HTR-8/SVneo (cell line): Measurements from ENCODE around the gene RABIF.

Experiments used
- DNase-seq: peaks from one replicate; pipeline ENCODE4 v3.0.0; 2011; ENCODE audit warnings: low spot score, mixed read lengths; ENCODE audit not compliant: insufficient read length
- FAIRE-seq: peaks from 2 replicates; lab custom pipeline; 2011; peaks lifted over from hg19 to GRCh38; lab: Jason Lieb, UNC

The RABIF gene

DNA sequence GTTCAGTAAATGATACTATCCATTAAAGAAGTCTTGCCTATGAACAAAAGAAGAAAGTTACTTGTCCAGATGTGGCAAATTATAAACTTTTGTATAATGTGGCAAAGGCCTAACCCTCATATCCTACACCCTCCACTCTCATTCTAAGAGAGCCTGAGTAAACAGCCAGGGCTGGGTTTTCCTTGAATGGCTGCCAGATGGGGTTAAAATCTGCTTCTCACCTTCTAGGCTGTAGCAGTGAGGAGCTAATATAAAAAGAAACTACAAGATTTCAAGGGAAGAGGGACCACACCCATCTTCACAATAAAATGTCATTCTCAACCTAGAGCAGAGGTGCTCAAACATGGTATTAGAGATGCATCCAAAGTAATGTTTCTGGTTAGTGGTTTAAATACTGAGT lies 8.9 kb downstream of the RABIF start:
- FAIRE-seq (no peak), DNase-seq (no peak)

DNA sequence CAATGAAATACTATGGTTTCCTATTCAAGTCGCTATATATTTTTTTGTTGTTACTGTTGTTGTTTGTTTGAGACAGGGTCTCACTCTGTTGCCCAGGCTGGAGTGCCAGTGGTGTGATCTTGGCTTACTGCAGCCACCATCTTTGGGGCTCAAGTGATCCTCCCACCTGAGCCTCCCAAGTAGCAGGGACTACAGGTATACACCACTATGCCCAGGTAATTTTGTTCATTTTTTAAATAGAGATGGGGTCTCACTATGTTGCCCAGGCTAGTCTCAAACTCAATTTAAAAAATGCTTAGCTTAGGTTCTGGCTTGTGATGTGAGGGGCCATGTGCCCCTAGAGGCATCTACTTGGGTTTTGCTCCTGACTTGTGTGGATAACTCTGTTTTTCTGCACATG lies 9.8 kb downstream of the RABIF start:
- DNase-seq (no peak), FAIRE-seq (no peak)

DNA sequence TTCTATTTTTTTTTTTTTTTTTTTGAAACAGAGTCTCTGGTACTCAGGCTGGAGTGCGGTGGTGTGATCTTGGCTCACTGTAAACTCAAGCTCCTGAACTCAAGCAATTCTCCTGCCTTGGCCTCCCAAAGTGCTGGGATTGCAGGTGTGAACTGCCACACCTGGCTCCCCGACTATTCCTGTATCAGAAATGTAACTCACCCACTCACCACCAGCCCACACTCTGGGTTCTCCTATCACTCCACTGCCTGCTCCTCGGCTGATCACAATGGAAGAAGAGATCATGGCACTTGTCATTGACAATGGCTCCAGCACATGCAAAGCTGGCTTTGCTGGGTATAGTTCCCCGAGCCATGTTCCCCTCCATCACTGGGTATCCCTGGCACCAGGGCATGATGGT lies 15.9 kb downstream of the RABIF start:
- FAIRE-seq (no peak), DNase-seq (no peak)

DNA sequence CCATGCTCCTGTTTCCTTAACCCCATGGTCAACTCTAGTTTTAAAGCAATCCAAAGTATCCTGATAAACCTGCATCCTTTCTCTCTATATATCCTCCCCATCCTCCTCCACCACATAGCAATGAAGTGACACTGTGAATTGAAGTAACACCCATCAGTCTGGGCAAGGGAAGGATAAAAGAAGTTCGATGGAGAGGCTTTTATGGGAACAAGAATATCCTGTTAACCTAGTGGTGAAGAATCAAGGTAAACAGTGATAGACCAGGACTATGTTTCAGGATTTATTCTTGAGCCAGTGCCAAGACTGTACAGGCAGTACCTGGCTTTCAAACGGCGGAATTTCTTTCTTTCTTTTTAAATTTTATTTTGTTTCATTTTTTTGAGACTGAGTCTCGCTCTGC lies 17.6 kb downstream of the RABIF start:
- FAIRE-seq (no peak), DNase-seq (no peak)

DNA sequence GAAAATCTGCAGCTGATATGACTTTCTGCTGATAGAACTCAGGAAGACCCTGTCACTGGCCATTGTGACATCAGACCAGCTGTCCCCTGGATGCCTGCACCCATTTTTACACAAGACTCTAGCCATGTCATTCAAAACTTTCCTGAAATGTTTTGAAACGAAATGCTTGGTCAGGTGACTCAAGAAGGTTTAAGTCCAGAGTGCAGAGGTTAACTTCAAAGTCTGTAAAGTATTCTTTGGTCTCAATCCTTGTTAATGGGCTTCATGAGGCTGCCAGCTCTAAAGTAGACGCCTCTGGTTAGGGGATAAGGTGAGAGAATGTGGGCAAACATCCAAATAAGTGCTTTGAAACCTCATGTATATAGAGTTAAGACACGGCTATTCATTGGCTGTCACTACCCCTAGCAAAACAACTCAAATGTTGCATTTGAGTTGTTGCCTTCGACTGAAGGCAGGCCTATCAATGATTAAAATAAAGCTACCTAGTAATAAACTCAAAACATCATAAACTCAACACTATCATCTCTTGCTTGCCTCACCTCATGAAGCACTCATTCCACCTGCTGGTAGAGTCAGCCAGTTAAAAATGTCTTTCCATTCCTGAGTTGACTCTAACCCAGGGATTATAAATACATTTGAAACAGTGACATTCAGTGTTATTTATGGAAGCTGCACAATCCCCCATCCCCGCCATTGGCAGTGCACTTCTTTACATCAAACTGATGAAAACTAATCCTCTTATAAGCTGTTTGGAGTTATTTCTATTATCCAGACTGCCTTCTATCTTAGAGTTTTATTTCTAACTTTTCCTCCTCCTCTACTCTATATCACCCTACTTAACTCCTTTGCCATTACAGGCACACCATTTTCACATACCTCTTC lies 26.0 kb downstream of the RABIF start:
- DNase-seq = no peak
- no peak for FAIRE-seq

DNA sequence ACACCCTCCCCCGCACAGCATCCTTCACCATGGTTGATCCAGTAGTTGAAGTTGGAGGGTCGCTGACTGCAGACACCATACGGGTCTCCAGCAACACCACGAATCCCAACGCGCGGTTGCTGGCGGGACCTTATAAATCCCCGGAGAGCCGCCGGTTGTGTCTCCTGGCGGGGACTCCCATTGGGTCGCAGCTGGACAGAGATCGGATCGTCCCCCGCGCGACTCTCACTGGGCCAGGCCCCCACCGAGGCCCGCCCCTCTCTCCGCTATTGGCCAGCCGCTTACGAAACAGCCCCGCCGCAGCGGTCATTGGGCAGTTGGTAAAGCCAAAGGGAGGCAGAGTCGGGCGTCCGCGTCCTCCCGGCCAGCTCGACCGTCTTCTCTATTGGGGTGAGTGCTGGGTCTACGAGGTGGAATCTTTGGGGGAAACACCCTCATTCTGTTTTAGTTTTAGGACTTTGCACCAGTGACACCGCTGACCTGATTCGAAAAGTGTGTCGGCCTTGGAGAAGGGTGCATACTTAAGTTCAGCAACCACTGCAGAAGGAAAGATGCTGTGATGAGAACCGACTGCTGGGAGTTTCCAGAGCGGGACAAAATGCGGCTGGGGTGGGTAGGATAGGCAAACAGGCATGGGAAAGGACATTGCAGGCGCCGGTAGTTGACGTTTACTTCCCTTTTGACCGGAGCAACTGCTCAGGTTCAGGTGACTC lies 27.4 kb downstream of the RABIF start:
- FAIRE-seq = peak; percentile 36
- peak; percentile 96 for DNase-seq

DNA sequence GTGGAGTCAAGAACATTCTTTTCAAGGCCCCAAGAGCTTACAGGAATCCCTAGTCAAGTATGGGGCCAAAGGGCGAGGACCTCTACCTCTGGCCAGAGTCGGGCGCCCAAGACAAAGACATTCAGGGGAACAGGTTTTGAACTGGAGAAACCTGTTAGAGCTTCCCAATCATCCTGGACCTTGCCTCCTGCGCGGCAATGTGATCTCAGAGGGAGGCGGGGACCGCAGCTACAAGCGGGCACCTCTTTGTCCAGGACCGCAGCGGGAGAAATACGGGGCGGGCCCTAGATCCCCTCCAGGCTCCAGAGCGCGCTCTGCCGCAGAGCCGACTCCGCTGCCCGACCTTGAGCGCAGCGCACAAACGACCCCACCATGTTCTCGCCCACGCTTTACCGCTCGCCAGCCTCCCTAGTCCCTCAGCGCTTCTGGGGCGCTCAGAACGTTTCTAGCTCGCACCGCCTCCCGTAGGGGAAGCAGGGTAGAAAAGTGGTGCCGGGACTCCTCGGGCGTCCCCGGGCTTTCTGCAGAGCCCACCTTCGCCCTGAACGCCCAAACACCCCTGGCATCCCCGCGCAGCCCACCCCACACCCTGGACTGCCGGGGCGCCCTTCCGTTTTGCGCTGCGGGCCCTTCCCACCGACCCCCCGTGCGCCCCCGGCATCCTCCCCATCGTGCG lies 28.1 kb downstream of the RABIF start:
- FAIRE-seq = no peak
- peak; percentile 74 for DNase-seq

DNA sequence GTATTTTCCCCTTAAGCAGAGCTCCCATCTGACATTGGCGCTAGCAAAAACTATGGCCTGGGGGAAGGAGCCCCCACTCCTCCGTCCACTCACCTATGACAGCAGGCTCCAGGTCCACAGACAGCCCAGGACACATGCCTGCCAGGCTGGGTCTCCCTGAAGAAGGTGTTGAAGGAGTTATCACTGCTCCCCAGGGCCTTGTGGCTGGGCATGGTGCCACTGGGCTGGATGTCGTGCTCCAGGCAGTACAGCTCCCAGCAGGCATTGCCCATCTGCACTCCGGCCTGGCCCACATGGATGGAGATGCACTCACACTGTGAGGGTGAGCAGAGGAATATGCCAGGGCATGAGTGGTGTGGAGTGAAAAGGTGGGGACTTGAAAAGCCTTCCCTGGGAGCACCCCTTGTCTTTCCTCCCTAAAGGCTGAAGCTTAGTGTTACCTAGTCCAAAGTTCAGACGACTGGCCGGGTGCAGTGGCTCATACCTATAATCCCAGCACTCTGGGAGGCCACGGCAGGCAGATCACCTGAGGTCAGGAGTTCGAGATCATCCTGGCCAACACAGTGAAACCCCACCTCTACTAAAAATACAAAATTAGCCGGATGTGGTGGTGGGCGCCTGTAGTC lies 30.0 kb downstream of the RABIF start:
- no peak for FAIRE-seq
- no peak for DNase-seq

DNA sequence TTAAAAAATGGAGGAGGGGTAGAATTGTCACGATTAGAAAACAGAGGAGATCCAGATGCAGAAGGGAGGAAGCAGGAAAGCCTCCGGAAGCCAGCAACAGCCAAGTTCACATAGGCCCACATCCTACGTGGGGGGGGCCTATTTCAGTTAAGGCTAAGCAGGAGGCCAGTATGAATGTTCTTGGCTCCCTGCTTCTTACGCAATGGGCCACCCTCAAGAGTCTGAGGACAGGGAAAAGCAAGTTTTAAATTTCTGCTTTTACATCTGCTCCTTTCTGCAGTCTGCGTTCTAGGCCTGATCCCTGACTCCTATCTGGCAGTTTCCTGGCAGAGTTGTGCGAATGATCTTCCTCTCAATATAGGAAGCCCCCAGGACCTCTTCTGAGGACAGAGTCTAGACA lies 30.6 kb downstream of the RABIF start:
- FAIRE-seq = no peak
- DNase-seq = no peak

DNA sequence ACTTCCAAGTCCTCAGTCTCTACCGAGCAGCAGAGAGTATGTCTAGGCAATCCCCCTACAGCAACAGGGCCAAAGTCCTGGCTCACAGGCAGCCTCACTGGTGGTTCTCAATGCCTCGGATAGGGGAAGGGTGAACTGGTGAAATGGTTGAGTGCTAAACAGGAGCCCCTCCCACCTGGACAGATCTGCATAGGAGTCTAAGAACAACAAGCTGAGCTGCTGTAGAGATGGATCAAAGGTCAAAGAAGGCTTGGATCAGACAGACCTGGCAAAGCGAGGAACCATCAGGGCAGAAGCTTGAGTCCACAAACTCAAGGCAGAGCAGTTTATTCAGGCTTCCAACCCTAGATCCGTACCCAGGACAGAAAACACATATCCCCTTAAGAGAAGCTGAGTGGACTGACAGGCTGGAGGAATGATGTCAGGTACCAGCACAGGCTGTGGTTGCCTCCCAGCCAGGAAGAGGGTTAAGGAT lies 31.8 kb downstream of the RABIF start:
- DNase-seq (no peak), FAIRE-seq (no peak)

DNA sequence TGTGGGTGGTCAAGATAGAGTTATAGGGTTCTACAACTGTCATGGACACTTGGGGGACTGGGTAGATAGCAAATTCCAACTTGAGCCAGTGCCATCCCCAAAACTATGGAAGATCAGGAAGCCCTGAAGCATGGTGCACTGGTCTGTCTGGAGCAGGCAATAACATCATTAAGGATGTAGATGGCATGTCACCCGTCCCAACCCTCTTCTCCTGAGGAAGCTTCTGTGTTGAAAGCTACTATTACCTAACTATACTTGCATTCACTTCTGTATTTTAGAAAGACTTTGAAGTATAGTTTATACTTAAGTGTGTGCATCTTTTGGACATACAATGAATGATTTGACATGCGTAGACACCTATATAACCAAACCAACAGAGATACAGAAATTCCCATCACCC lies 32.9 kb downstream of the RABIF start:
- FAIRE-seq = no peak
- DNase-seq = no peak

DNA sequence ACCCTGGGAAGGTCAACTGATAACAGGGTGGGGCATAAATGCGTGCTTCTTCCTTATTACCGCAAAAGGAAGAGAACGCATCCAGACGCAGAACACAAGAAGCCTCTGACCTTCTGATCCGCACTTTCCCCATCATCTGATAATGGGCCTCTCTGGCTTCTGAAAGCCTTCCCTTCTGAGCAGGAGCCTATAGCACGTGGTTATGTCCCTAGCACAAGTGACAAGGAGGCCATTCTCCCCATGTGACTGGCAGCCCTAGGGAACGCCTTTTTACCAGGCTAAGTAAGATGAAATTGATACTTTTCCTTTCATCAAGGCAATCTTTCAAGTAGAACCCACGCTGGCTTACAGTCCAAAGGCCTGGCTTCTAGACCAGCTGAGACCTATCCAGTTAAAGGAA lies 34.2 kb downstream of the RABIF start:
- no peak for DNase-seq
- FAIRE-seq = no peak

DNA sequence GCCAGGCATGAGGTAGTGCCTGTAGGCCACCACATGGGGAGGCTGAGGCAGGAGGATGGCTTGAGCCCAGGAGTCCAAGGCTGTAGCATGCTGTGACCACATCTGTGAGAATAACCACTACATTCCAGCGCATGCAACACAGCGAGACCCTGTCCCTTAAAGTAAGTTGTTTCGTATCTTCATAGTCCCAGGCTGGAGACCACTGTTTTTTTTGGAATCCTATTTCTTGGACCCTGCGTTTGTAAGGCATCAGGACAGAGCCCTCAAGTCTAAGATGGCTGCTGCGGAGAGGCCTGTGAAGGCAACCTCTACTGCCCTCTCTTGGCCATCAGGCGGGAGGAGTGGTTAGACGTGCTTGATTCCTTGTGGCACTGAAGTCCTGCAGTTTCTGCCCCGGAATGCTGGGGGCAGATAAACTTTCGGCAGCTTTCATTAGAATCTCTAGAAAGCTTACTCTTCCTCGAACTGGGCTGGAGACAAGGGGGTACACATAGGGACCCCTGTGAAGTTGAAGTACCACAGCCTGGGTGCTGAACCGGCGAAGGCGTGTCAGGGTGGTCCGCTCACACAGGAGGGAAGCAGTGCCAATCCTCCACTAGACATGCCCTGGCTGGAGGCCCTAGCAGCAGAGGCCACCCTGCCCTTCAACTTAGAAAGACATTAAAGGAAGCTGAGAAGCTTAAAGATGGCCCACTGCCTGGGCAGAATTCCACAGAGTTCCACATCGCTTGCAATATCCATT lies 36.6 kb downstream of the RABIF start:
- peak; percentile 74 for DNase-seq

DNA sequence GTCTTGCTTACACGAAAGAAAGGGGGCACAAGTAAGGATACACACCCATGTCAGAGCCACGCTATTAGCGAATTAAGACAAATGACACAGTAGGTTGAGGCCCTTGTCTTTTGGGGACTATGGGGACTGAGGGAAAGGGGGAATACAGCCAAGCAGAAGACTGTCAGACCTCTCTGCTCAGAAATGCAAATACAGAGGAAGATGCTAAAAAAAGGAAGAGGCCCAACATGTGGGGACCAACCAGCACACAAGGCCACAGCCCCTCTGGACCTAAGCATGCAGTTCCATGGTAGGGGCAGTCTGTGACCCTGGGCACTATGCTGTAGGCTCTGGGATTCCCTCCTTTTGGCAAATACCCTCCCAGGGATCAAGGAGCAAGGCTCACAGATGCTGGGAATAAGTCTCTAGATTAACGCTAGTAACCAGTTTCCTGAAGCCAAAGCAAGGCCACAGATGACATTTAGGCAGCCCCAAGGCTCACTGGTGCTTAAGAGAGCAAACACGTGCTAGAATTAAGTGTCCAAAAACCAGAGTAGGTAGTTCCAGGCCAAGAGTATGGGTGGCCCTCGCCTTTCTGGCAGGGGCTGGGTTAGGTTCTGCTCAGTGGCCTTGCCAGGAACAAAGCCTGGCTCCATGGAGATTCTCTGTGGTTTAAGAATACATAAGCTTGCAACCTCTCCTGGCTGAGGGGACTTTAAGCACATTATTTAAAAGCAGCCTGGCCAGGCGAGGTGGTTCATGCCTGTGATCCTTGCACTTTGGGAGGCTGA lies 38.2 kb downstream of the RABIF start:
- no peak for DNase-seq
- FAIRE-seq = no peak

More for the DNA sequence above, 36.6 kb downstream of the RABIF start:
- no peak for FAIRE-seq

DNA sequence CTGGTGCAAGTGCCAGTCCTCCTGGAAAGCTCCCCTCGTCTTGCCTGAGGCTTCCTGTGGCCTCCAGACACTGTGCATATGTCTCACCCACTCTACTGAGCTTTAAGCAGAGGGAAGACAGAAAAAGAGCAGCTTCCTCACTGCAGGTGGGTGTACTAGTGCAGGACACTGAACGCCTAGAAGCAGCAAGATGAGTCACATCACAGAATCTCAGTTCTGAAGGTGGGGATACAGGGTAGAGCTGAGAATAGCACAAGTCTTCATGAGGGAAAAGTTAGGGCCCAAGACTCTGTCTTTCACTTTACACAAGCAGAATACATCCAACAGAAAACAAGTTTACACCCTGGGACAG lies 40.8 kb downstream of the RABIF start:
- FAIRE-seq = no peak
- no peak for DNase-seq

DNA sequence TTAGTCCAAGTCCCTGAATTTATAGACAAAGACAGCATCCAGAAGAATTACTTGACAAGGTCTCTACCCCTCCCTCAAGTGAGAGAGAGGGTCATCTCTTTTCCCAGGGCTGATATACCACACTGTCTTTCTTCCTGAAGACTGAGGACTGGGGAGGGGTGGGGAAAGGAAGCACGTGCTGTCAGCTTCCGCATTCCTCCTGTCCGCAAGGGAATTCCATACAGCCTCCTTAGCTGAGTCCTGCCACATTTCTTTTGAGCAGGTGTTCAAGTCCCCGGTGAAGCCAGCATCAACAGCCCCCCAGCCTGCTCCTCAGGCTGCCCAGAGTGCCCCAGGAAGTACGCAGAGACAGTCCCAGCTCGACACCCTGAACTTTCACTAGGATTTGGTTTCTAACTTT lies 44.0 kb downstream of the RABIF start:
- FAIRE-seq = no peak
- DNase-seq = no peak

DNA sequence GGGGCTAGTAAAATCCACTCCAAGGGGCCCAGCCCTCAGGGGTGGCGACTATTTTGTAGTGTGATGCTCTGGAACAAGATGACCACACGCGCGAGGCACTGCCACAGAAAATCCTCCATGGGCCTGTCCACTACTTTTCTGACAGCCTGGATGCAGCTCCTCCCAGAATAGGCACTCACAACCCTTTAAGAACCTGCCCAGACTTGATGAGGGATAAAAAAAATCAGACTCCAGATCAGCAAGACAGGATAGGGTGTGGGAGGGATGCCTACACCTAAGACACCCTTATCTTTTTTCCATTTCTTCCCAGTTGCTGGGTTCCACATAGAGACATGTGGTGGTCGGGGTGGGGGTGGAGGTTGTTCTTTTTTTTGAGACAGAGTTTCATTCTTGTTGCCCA lies 44.7 kb downstream of the RABIF start:
- FAIRE-seq (no peak), DNase-seq (no peak)

DNA sequence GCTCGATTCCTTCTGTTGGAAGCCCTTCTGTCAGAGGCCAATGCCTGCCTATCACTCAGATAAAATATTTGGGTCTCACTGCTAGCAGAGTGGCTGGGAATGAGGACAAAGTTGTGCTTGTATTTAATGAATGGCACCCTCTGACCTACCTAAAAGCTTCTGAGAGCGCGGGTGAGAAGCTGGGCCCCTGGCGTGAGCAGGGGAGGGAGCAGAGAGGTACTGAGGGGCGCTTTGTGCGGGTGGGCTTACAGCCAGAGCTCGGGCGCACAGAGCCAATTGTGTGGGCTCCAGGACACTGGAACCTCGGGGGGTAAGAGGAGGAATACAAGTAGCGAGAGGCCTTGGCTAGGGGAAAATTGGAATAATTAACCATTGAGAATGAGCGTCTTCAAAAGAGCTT lies 45.9 kb downstream of the RABIF start:
- FAIRE-seq = no peak
- DNase-seq = no peak

DNA sequence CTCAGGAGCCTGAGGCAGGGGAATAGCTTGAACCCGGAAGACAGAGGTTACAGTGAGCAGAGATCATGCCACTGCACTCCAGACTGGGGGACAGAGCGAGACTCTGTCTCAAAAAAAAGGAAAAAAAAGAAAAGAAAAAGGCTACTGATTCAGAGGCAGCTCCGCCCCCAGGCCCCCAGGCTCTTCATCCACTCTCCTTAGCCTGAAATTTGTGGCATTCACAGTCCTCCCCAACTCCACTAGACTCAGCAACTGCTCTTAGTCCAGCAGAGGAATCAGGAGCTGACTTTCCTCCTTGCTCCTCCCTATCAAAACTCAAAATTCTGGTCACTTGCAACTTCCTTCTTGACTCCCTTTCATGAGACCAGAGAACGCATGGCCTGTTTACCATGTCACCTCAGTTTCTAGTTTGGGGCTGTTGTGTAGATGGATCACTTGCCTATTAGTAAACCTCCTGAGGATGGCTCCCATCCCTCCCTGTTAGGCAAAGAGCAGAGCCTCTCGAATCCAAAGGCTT lies 51.1 kb downstream of the RABIF start:
- DNase-seq = no peak
- FAIRE-seq = no peak
